K562 (cell line): ENCODE data around the gene USB1. TPM values are rescaled to one million over a fixed set of nuclear protein-coding genes. Genes with fewer than 3 reads are reported as not detected.

ENCODE experiments used
- ATAC-seq: fragments of 200-7000 bp; cut with Tn5 transposase; 3 replicates; pipeline ENCODE4 v1.9.1; 2020; ENCODE audit warnings: moderate library complexity
- BruUV-seq: library from RNA; stranded (reverse); fragments of 400-500 nt; replicated peaks from 2 replicates; lab custom pipeline; 2021; lab: Mats Ljungman, UMichigan
- CTCF ChIA-PET: fragments of 300-600 bp; formaldehyde crosslinking; extraction: SDS; loops from one replicate; lab custom pipeline; 2021; ENCODE audit warnings: low intra/inter-chr PET ratio; lab: Yijun Ruan, JAX
- POLR2A ChIA-PET: fragments of 300-600, 350-650 bp; sonication (Branson Sonifier 250); formaldehyde crosslinking; extraction: SDS; loops from one replicate; lab custom pipeline; 2021; ENCODE audit warnings: antibody characterized with exemption, inconsistent platforms; lab: Yijun Ruan, JAX
- DNase-seq, 4 experiments: peaks; one replicate each; pipeline versions ENCODE4 v3.0.0 to v3.0.0-alpha.2; 2011 to 2018; ENCODE audit warnings: low spot score in 3 of 4, mixed read lengths in 3 of 4; ENCODE audit errors: extremely low read depth in 1 of 4
- FAIRE-seq: peaks from 2 replicates; lab custom pipeline; 2011; peaks lifted over from hg19 to GRCh38; lab: Jason Lieb, UNC
- H2AFZ ChIP-seq: 2 replicates; pipeline ENCODE4 v1.6.0; 2011; ENCODE audit warnings: low read depth, low read length, control low read depth, inconsistent platforms
- H3K27ac ChIP-seq: fragments of 200-600 bp; 3 replicates; pipeline ENCODE4 v1.8.0; 2011; ENCODE audit warnings: low read depth, mild to moderate bottlenecking, control low read depth, inconsistent platforms, low read length, moderate library complexity, mixed read lengths; ENCODE audit errors: extremely low read depth
- H3K27me3 ChIP-seq, 2 experiments: fragments of 300-600 bp in 1 of 2; 2 replicates in 1 of 2; 3 replicates in 1 of 2; pipeline versions ENCODE4 v1.6.0 to v1.8.0; 2011; ENCODE audit warnings: inconsistent platforms in 2 of 2, low read length in 2 of 2, mild to moderate bottlenecking in 1 of 2, mixed read lengths in 1 of 2, moderate library complexity in 1 of 2; ENCODE audit not compliant: control insufficient read depth in 2 of 2, insufficient read depth in 2 of 2
- H3K36me3 ChIP-seq: fragments of 300-600 bp; 3 replicates; pipeline ENCODE4 v1.8.0; 2011; ENCODE audit warnings: mild to moderate bottlenecking, low read length, inconsistent platforms; ENCODE audit not compliant: control insufficient read depth, insufficient read depth
- H3K4me1 ChIP-seq, 2 experiments: fragments of 200-600 bp in 1 of 2; replicated peaks in 1 of 2; 2 replicates in 1 of 2; 3 replicates in 1 of 2; pipeline versions ENCODE4 v1.5.1 to v1.8.0; 2011; ENCODE audit warnings: inconsistent platforms in 2 of 2, low read length in 2 of 2, mild to moderate bottlenecking in 1 of 2, mixed read lengths in 1 of 2, moderate library complexity in 1 of 2; ENCODE audit not compliant: control insufficient read depth in 2 of 2, insufficient read depth in 2 of 2
- H3K4me2 ChIP-seq: 2 replicates; pipeline ENCODE4 v1.6.1; 2011; ENCODE audit warnings: low read length, control low read depth, inconsistent platforms, mixed read lengths; ENCODE audit not compliant: insufficient read depth
- H3K4me3 ChIP-seq: fragments of 200-600 bp; sonication (generic), shearing (Covaris generic); 2 replicates; pipeline ENCODE4 v1.5.1; 2016; ENCODE audit warnings: control low read depth, inconsistent platforms
- H3K79me2 ChIP-seq: fragments of 200-600 bp; 3 replicates; pipeline ENCODE4 v1.8.0; 2011; ENCODE audit warnings: low read length, inconsistent platforms; ENCODE audit not compliant: control insufficient read depth, insufficient read depth
- H3K9ac ChIP-seq, 2 experiments: 2 replicates each; pipeline versions ENCODE4 v1.6.0 to v1.6.1; 2011; ENCODE audit warnings: low read depth in 2 of 2, low read length in 2 of 2, control low read depth in 1 of 2, inconsistent platforms in 1 of 2, mild to moderate bottlenecking in 1 of 2, mixed read lengths in 1 of 2; ENCODE audit not compliant: insufficient read depth in 1 of 2
- H3K9me1 ChIP-seq: one replicate; pipeline ENCODE4 v1.6.0; 2011; ENCODE audit warnings: inconsistent platforms, mild to moderate bottlenecking, low read length, moderate library complexity; ENCODE audit not compliant: control insufficient read depth, insufficient read depth
- H3K9me3 ChIP-seq: replicated peaks from 2 replicates; pipeline ENCODE4 v1.5.1; 2011; ENCODE audit warnings: low read depth, low read length, inconsistent platforms; ENCODE audit not compliant: control insufficient read depth, insufficient read depth
- H4K20me1 ChIP-seq: replicated peaks from 2 replicates; pipeline ENCODE4 v1.6.1; 2011; ENCODE audit warnings: low read length, inconsistent platforms, mixed read lengths; ENCODE audit not compliant: control insufficient read depth, insufficient read depth
- AFF4 ChIP-seq: sonication (generic); formaldehyde crosslinking; IDR thresholded peaks from 2 replicates; pipeline ENCODE4 v1.8.0; 2023; ENCODE audit warnings: mild to moderate bottlenecking, missing genetic modification reagents
- CBX3 ChIP-seq, 2 experiments: IDR thresholded peaks; 1 replicate in 1 of 2; 2 replicates in 1 of 2; pipeline ENCODE4 v1.6.1; 2012; ENCODE audit warnings: inconsistent platforms in 2 of 2, low read length in 2 of 2, borderline replicate concordance in 1 of 2, control low read depth in 1 of 2
- SFPQ ChIP-seq: fragments of 200-400 bp; formaldehyde crosslinking; IDR thresholded peaks from 2 replicates; pipeline ENCODE4 v1.6.1; 2017; ENCODE audit warnings: mild to moderate bottlenecking, low read depth, low read length, moderate library complexity
- SMAD2 ChIP-seq: fragments of 150-350 bp; IDR thresholded peaks from 2 replicates; pipeline ENCODE4 v1.6.1; 2014; ENCODE audit warnings: low read depth, mild to moderate bottlenecking, low read length
- ZBTB12 ChIP-seq: fragments of 250-450 bp; sonication (Bioruptor Pico); IDR thresholded peaks from 2 replicates; pipeline ENCODE4 v1.4.0; 2020
- WGBS: fragments of 100-300 bp; shearing (Covaris generic); methylation state at CpG from one replicate; pipeline ENCODE4 v1.1.6; 2016; ENCODE audit warnings: low coverage, mixed read lengths; ENCODE audit not compliant: insufficient coverage; ENCODE audit errors: missing lambda C conversion rate; 5-methylcytosine and 5-hydroxymethylcytosine counted together
- in situ Hi-C: fragments of 300-500 bp; cut with MboI; formaldehyde crosslinking; loops from 4 replicates; pipeline ENCODE4 v1.15.0; 2018; ENCODE audit warnings: inconsistent platforms, mixed read lengths
- intact Hi-C: fragments of 100-400 bp; cut with micrococcal nuclease; formaldehyde crosslinking; loops from 2 replicates; pipeline ENCODE4 v1.14.2; 2022
- polyA plus RNA-seq, 8 experiments: library from polyadenylated mRNA; depleted of rRNA in 4 of 8; stranded (reverse) in 5 of 8; unstranded in 3 of 8; fragments of >200 nt; fragmentation: Nextera tagmentation in 2 of 8; fragmentation: Illumina TruSeq in 1 of 8; extraction: Ambion mirVana in 2 of 8; extraction: Trizol in 1 of 8; gene quantifications; 2 replicates each; pipeline versions ENCODE4 v1.2.1 to v1.2.3, GENCODE V29; 2011 to 2014; ENCODE audit warnings: inconsistent platforms in 1 of 8, missing spikeins in 1 of 8
- total RNA-seq, 7 experiments: library from RNA; depleted of rRNA in 6 of 7; stranded (reverse); fragments of >200 nt in 6 of 7; fragmentation: Illumina TruSeq in 2 of 7; extraction: Trizol in 2 of 7; gene quantifications; 2 replicates each; pipeline versions ENCODE4 v1.2.1 to v1.2.3, GENCODE V29; 2011 to 2021; ENCODE audit warnings: low replicate concordance in 1 of 7

Gene USB1
- total and polyA plus RNA-seq, 9 of the 15 experiments (the other 6 are each of a cell fraction or from before 2014, with no cell fraction given): 11.6 to 73.6 (median 19.4) TPM

DNA sequence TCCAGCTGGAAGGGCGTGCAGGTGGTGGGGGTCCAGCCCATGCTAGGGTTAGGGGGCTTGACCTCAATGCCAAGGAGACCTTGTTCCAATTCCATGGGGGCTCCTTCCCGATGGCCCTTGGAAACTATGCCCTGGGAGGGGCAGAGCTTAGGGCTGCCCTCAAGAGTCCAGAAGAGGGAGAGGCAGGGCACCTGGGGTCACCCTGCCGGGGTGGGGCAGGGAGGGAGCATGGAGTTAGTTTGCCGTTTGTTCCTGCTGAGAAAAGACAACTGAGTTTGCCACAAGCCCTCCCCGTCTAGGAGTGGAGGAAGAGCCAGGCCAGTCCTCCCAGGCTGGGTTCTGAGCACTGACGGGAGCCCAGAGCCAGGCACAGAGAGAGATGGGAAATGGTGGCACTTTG is 45.7 kb downstream of the USB1 start:
- no peaks in the 10 kb centered on the region for H3K9me3 ChIP-seq
- intact Hi-C loops (no loop called here), in situ Hi-C loops (no loop called here)
- 0 out of 4 replicates have a peak overlapping the region, but pooled peaks of 1 of the 2 experiments have one; percentile 14 for H3K9ac ChIP-seq
- no peaks in the 10 kb centered on the region for H4K20me1 ChIP-seq
- no peak overlapping the region for H3K4me3 ChIP-seq
- peaks cover 17% of the 10 kb centered on the region; the same call in 1 of the 3 replicates for H3K36me3 ChIP-seq
- no peaks in the 10 kb centered on the region for H3K27me3 ChIP-seq
- H3K9me1 ChIP-seq: no peaks in the 10 kb centered on the region
- ChIA-PET CTCF (no interaction called here), POLR2A (interaction anchor here (0.6 kb wide), 2 partner anchors 212 to 320 kb away, joined by 3 read pairs; no protein-coding TSS in a partner anchor)
- no peak for DNase-seq
- H3K4me2 ChIP-seq: no peak overlapping the region
- H3K4me1 ChIP-seq: peaks cover 0 to 38% of the 10 kb centered on the region in 2 experiments; a peak in 3 of 5 replicates
- no peak for FAIRE-seq
- no peak overlapping the region for H2AFZ ChIP-seq
- no peak overlapping the region for H3K27ac ChIP-seq
- TF ChIP-seq AFF4: no peak
- TF ChIP-seq SFPQ: no peak
- no peak for TF ChIP-seq SMAD2
- no peak for TF ChIP-seq CBX3 (IDR thresholded peaks at IDR 0.05; ENCODE audit: borderline replicate concordance in 1 of 2, low read length in 2 of 2)
- no peak for TF ChIP-seq ZBTB12
- BruUV-seq: no TSS peak
- no peaks in the 10 kb centered on the region for H3K79me2 ChIP-seq
- ATAC-seq: no peak; the same call in 2 of the 3 replicates
- 50% methylated on average over 6 of the region's 6 CpGs for WGBS
